ENCODE data around the gene SMARCA4. TPM values are rescaled to one million over a fixed set of nuclear protein-coding genes. Genes with fewer than 3 reads are reported as not detected.

The SMARCA4 gene
- total and polyA plus RNA-seq, 7 experiments from 2014 or later: 11.8 to 126 (median 102) TPM

DNA sequence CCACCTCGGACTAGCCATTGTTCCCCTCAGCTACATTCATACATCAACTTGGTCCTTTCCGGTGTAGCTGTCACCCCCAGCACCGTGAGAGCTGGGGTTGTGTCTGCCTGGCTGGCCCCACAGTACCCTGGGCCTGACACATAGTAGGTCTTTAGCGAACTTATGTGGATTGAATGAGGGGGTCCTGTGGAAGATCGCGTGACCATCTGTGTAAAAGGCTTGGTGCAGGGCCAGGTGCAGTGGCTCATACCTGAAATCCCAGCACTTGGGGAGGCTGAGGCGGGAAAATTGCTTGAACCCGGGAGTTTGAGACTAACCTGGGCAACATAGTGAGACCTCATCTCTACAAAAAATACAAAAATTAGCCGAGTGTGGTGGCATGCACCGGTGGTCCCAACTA is 2.0 kb downstream of the SMARCA4 start:
- intact Hi-C loops (cut with micrococcal nuclease): loop anchor here in 1 of 2 donors (1.0 to 5.0 kb wide), 3 partner anchors 21 to 421 kb away; partner anchors contain the start of genes ATG4D, CDKN2D and KRI1
- Histone ChIP-seq H3K27me3 (ENCODE audit: control insufficient read depth in 2 of 2, insufficient read depth in 2 of 2, low read length in 2 of 2) (no peaks in the 10 kb centered on the region), H3K9me3 (ENCODE audit: control insufficient read depth in 2 of 3, low read length in 3 of 3) (no peaks in the 10 kb centered on the region), H3K27ac (ENCODE audit: low read depth, low read length) (peak overlapping the region; percentile 66), H3K4me3 (ENCODE audit: low read length) (no peak overlapping the region), H3K4me1 (ENCODE audit: control insufficient read depth in 2 of 2, insufficient read depth in 2 of 2, low read length in 2 of 2) (peaks cover 28 to 33% of the 10 kb centered on the region in 2 donors), H3K36me3 (ENCODE audit: control insufficient read depth in 2 of 3, insufficient read depth in 3 of 3, low read length in 3 of 3) (no peaks in the 10 kb centered on the region)
- Mint-ChIP-seq H3K27me3 (no peaks in the 10 kb centered on the region), H3K4me3 (peak overlapping the region; percentile 65 to 94 (median 90)), H3K4me1 (peaks cover 27 to 55% (median 42%) of the 10 kb centered on the region in 7 donors), H3K27ac (peak overlapping the region in 8 of 9 donors; percentile 18 to 94 (median 88)), H3K36me3 (peaks cover 0 to 3% (median 0%) of the 10 kb centered on the region in 5 donors), H3K9me3 (no peaks in the 10 kb centered on the region)
- no peak for ATAC-seq
- CTCF ChIA-PET: interaction anchor here (1.2 to 1.7 kb wide), 2 partner anchors 13 to 21 kb away, joined by 3 to 5 read pairs; no protein-coding TSS in a partner anchor
- POLR2A ChIA-PET: interaction anchor here (1.0 kb wide), 1 partner anchor 12 kb away, joined by 3 read pairs; no protein-coding TSS in a partner anchor
- no peak for DNase-seq

DNA sequence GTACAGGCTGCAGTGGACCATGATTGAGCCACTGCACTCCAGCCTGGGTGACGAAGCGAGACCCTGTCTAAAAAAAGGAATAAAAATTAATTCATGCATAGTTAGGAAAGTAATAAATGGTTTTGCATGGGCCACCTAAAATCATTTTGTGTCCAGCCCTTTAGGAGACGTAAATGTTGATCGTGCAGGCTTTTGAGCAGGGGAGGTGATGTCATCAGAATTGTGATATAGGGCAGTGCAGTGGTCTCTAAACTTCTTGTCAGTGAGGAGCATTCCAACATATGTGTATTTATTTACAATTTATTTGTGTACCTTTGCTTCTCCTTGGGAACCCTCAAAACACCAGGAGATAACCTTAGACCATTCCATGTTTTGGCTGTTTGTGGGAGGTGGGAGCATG is 3.0 kb downstream of the SMARCA4 start:
- ATAC-seq (no peak), DNase-seq (no peak)
- intact Hi-C loops (cut with micrococcal nuclease): loop anchor here in 1 of 2 donors (1.0 to 5.0 kb wide), 3 partner anchors 22 to 422 kb away; partner anchors contain the start of genes ATG4D, CDKN2D and KRI1
- peaks cover 33 to 64% (median 51%) of the 10 kb centered on the region in 7 donors for H3K4me1 Mint-ChIP-seq
- CTCF ChIA-PET: no interaction called here
- H3K36me3 Mint-ChIP-seq: peaks cover 0 to 3% (median 0%) of the 10 kb centered on the region in 5 donors
- POLR2A ChIA-PET: interaction anchor here (0.6 to 1.0 kb wide), 2 partner anchors 11 to 18 kb away, joined by 3 read pairs; no protein-coding TSS in a partner anchor
- no peaks in the 10 kb centered on the region for H3K9me3 Mint-ChIP-seq
- Histone ChIP-seq H3K36me3 (ENCODE audit: control insufficient read depth in 2 of 3, insufficient read depth in 3 of 3, low read length in 3 of 3) (no peaks in the 10 kb centered on the region), H3K4me3 (ENCODE audit: low read length) (no peak overlapping the region), H3K9me3 (ENCODE audit: control insufficient read depth in 2 of 3, low read length in 3 of 3) (no peaks in the 10 kb centered on the region), H3K27ac (ENCODE audit: low read depth, low read length) (peak overlapping the region; percentile 66), H3K4me1 (ENCODE audit: control insufficient read depth in 2 of 2, insufficient read depth in 2 of 2, low read length in 2 of 2) (peaks cover 28 to 38% of the 10 kb centered on the region in 2 donors), H3K27me3 (ENCODE audit: control insufficient read depth in 2 of 2, insufficient read depth in 2 of 2, low read length in 2 of 2) (no peaks in the 10 kb centered on the region)
- H3K4me3 Mint-ChIP-seq: peak overlapping the region; percentile 57 to 91 (median 88)
- peak overlapping the region; percentile 64 to 96 (median 88) for H3K27ac Mint-ChIP-seq
- no peaks in the 10 kb centered on the region for H3K27me3 Mint-ChIP-seq

DNA sequence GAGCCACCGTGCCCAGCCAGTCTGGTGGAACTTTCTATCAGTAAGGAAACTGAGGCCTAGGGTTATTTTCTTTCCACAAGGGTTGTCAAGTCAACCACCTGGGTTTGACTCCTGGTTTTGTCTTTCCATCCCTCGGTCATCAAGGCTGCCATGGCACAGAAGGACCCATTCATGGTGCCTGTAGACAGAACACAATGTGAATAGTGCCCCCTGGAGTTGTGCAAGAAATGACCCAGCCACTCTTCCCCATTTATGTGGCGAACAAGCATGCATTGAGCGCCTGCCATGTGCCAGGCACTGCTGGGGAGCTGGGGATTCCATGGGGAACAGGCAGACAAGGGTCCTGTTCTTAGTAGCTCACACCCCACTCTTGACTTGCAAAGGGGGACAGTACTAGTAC is 4.1 kb downstream of the SMARCA4 start:
- CTCF ChIA-PET: interaction anchor here (0.6 kb wide), 1 partner anchor 38 kb away, joined by 3 read pairs; no protein-coding TSS in a partner anchor
- peak overlapping the region in 2 of 9 donors; percentile 32 to 88 for H3K27ac Mint-ChIP-seq

DNA sequence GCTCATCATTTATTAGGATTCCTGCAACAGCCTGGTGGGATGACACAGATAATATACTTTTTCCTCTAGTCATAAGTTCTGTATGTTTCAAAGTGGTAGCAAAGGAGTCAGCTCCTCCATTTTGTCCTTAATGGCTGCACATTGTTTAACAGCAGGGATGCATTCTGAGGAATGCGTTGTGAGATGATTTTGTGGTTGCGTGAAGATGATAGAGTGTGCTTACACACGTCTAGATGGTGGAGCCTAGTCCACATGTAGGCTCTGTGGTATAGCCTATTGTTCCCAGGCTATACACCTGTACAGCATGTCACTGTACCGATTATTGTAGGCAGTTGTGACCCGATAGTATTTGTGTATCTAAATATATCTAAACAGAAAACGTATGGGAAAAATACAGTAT is 4.6 kb downstream of the SMARCA4 start:
- POLR2A ChIA-PET: interaction anchor here (1.1 kb wide), 1 partner anchor 10 kb away, joined by 3 read pairs; no protein-coding TSS in a partner anchor

More for the DNA sequence above, 4.1 kb downstream of the SMARCA4 start:
- H3K36me3 Mint-ChIP-seq: peaks cover 0 to 3% (median 0%) of the 10 kb centered on the region in 5 donors
- Histone ChIP-seq H3K4me3 (ENCODE audit: low read length) (no peak overlapping the region), H3K9me3 (ENCODE audit: control insufficient read depth in 2 of 3, low read length in 3 of 3) (no peaks in the 10 kb centered on the region), H3K4me1 (ENCODE audit: control insufficient read depth in 2 of 2, insufficient read depth in 2 of 2, low read length in 2 of 2) (peaks cover 25 to 37% of the 10 kb centered on the region in 2 donors), H3K36me3 (ENCODE audit: control insufficient read depth in 2 of 3, insufficient read depth in 3 of 3, low read length in 3 of 3) (no peaks in the 10 kb centered on the region), H3K27me3 (ENCODE audit: control insufficient read depth in 2 of 2, insufficient read depth in 2 of 2, low read length in 2 of 2) (no peaks in the 10 kb centered on the region), H3K27ac (ENCODE audit: low read depth, low read length) (no peak overlapping the region)
- H3K4me3 Mint-ChIP-seq: peak overlapping the region in 1 of 10 donors; percentile 84
- no peaks in the 10 kb centered on the region for H3K27me3 Mint-ChIP-seq
- intact Hi-C loops (cut with micrococcal nuclease): loop anchor here in 1 of 2 donors (5.0 kb wide), 2 partner anchors 398 to 423 kb away; partner anchors contain the start of genes ATG4D, CDKN2D and KRI1
- peaks cover 33 to 66% (median 54%) of the 10 kb centered on the region in 7 donors for H3K4me1 Mint-ChIP-seq
- POLR2A ChIA-PET: interaction anchor here (1.1 kb wide), 1 partner anchor 11 kb away, joined by 3 read pairs; no protein-coding TSS in a partner anchor
- H3K9me3 Mint-ChIP-seq: no peaks in the 10 kb centered on the region
- DNase-seq (no peak), ATAC-seq (no peak)

GRCh38 chr19:10966809-10967208 is 6.0 kb downstream of the SMARCA4 start:
- peaks cover 22 to 31% of the 10 kb centered on the region in 2 donors for H3K4me1 ChIP-seq (ENCODE audit: control insufficient read depth in 2 of 2, insufficient read depth in 2 of 2, low read length in 2 of 2)
- ATAC-seq: no peak
- DNase-seq: no peak
- no peaks in the 10 kb centered on the region for H3K36me3 ChIP-seq (ENCODE audit: control insufficient read depth in 2 of 3, insufficient read depth in 3 of 3, low read length in 3 of 3)
- ChIA-PET POLR2A (interaction anchor here (0.8 kb wide), 1 partner anchor 23 kb away, joined by 5 read pairs; no protein-coding TSS in a partner anchor), CTCF (interaction anchor here (1.9 kb wide), 1 partner anchor 13 kb away, joined by 7 read pairs; no protein-coding TSS in a partner anchor)
- intact Hi-C loops (cut with micrococcal nuclease): no loop called here
- H3K27ac ChIP-seq (ENCODE audit: low read depth, low read length): no peak overlapping the region
- no peaks in the 10 kb centered on the region for H3K27me3 ChIP-seq (ENCODE audit: control insufficient read depth in 2 of 2, insufficient read depth in 2 of 2, low read length in 2 of 2)
- H3K36me3 Mint-ChIP-seq: peaks cover 0 to 3% (median 0%) of the 10 kb centered on the region in 5 donors
- H3K4me1 Mint-ChIP-seq: peaks cover 38 to 74% (median 65%) of the 10 kb centered on the region in 7 donors
- H3K4me3 ChIP-seq (ENCODE audit: low read length): no peak overlapping the region
- H3K27ac Mint-ChIP-seq: peak overlapping the region in 2 of 9 donors; percentile 25 to 89
- H3K9me3 Mint-ChIP-seq: no peaks in the 10 kb centered on the region
- no peaks in the 10 kb centered on the region for H3K9me3 ChIP-seq (ENCODE audit: control insufficient read depth in 2 of 3, low read length in 3 of 3)
- H3K27me3 Mint-ChIP-seq: no peaks in the 10 kb centered on the region
- no peak overlapping the region for H3K4me3 Mint-ChIP-seq

More for the DNA sequence above, 4.6 kb downstream of the SMARCA4 start:
- Histone ChIP-seq H3K27ac (ENCODE audit: low read depth, low read length) (no peak overlapping the region), H3K27me3 (ENCODE audit: control insufficient read depth in 2 of 2, insufficient read depth in 2 of 2, low read length in 2 of 2) (no peaks in the 10 kb centered on the region), H3K9me3 (ENCODE audit: control insufficient read depth in 2 of 3, low read length in 3 of 3) (no peaks in the 10 kb centered on the region), H3K36me3 (ENCODE audit: control insufficient read depth in 2 of 3, insufficient read depth in 3 of 3, low read length in 3 of 3) (no peaks in the 10 kb centered on the region), H3K4me3 (ENCODE audit: low read length) (no peak overlapping the region), H3K4me1 (ENCODE audit: control insufficient read depth in 2 of 2, insufficient read depth in 2 of 2, low read length in 2 of 2) (peaks cover 22 to 33% of the 10 kb centered on the region in 2 donors)
- peaks cover 0 to 3% (median 0%) of the 10 kb centered on the region in 5 donors for H3K36me3 Mint-ChIP-seq
- no peaks in the 10 kb centered on the region for H3K27me3 Mint-ChIP-seq
- CTCF ChIA-PET: interaction anchor here (0.6 kb wide), 1 partner anchor 39 kb away, joined by 3 read pairs; no protein-coding TSS in a partner anchor
- peaks cover 36 to 71% (median 59%) of the 10 kb centered on the region in 7 donors for H3K4me1 Mint-ChIP-seq
- intact Hi-C loops (cut with micrococcal nuclease): no loop called here
- peak overlapping the region in 5 of 9 donors; percentile 10 to 45 (median 22) for H3K27ac Mint-ChIP-seq
- no peaks in the 10 kb centered on the region for H3K9me3 Mint-ChIP-seq
- DNase-seq (no peak), ATAC-seq (no peak)
- H3K4me3 Mint-ChIP-seq: no peak overlapping the region

DNA sequence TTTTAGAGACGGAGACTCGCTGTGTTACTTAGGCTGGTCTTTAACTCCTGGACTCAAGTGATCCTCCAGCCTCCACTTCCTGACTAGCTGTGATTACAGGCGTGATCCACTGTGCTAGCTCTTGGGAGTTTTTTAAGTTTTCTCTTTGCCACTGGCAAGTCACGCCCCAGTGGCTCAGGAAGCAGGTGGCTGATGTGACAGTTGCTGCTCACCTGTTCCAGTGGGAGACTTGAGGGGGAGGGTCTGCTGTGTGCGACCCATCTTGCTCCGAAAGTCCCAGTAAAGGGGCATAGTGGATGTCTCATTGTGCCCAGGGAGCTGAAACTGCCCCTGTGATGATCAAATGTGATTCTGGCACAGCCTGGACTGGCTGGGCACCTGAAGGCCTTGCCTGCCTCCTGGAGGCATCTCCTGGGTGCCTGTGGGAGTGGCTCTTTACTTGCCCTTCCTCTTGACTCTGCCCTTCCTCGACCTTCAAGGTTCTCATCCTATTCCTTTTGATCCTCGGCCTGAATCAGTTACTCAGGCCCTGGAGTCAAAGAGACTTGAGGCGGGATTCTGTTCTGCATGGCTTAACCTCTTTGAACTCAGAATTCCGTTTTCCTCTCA is 7.8 kb downstream of the SMARCA4 start:
- Mint-ChIP-seq H3K27me3 (no peaks in the 10 kb centered on the region), H3K36me3 (peaks cover 0 to 4% (median 0%) of the 10 kb centered on the region in 5 donors), H3K4me3 (peak overlapping the region in 3 of 10 donors; percentile 17 to 45 (median 25)), H3K4me1 (peaks cover 24 to 66% (median 56%) of the 10 kb centered on the region in 7 donors), H3K27ac (peak overlapping the region in 6 of 9 donors; percentile 14 to 69 (median 56)), H3K9me3 (no peaks in the 10 kb centered on the region)
- intact Hi-C loops (cut with micrococcal nuclease): no loop called here
- ChIA-PET CTCF (interaction anchor here (0.6 to 1.9 kb wide), 3 partner anchors 12 to 116 kb away, joined by 3 to 7 read pairs (median 5); no protein-coding TSS in a partner anchor), POLR2A (no interaction called here)
- ATAC-seq (no peak), DNase-seq (no peak)
- H3K27ac ChIP-seq (ENCODE audit: low read depth, low read length): peak overlapping the region; percentile 46
- H3K27me3 ChIP-seq (ENCODE audit: control insufficient read depth in 2 of 2, insufficient read depth in 2 of 2, low read length in 2 of 2): no peaks in the 10 kb centered on the region
- H3K9me3 ChIP-seq (ENCODE audit: control insufficient read depth in 2 of 3, low read length in 3 of 3): no peaks in the 10 kb centered on the region
- H3K4me1 ChIP-seq (ENCODE audit: control insufficient read depth in 2 of 2, insufficient read depth in 2 of 2, low read length in 2 of 2): peaks cover 6 to 13% of the 10 kb centered on the region in 2 donors
- no peak overlapping the region for H3K4me3 ChIP-seq (ENCODE audit: low read length)
- no peaks in the 10 kb centered on the region for H3K36me3 ChIP-seq (ENCODE audit: control insufficient read depth in 2 of 3, insufficient read depth in 3 of 3, low read length in 3 of 3)

Data from naive thymus-derived CD4-positive, alpha-beta T cell (primary cell).